ENCODE data around the gene EREG.

DNA sequence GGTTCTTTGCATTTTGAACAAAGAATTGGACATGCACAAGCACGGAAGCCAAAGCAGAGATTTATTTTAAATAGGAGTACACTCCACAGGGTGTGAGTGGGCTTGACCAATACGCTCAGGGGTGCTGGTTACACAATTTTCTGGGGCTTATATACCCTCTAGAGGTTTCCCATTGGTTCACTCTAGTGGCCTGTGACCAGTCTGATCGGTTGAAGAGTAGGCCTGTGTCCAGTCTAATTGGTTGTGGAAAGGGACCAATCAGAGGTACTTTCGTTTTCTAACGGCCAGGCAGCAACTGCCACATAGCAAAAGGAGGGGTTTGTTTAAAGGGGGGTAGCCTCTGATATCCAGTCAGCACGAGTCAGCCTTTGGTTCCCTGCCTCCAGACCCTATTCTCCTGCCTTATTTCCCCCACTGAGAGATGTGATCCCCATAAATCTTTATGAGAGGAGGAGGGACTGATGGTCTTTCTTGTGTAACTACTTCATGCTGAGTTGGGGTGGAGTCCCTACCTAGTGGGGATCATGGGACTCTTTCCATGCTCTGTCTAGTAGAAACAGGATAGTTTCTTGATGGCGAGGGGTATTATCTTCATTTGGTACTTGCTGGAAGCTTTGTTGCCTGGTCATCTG lies 68.7 kb downstream of the EREG start:
- no peak for TF ChIP-seq POLR2A (IDR thresholded peaks at IDR 0.05; ENCODE audit: low read length)
- no peak for TF ChIP-seq GATA1 (IDR thresholded peaks at IDR 0.05; ENCODE audit: low read depth, low read length)
